ENCODE measurements around the gene KCTD8.
"Not testable (repeated sequence)": the region's sequence is repeated elsewhere in the genome, so short reads cannot be mapped to it uniquely, and the experiment has no call there.

The KCTD8 gene

DNA sequence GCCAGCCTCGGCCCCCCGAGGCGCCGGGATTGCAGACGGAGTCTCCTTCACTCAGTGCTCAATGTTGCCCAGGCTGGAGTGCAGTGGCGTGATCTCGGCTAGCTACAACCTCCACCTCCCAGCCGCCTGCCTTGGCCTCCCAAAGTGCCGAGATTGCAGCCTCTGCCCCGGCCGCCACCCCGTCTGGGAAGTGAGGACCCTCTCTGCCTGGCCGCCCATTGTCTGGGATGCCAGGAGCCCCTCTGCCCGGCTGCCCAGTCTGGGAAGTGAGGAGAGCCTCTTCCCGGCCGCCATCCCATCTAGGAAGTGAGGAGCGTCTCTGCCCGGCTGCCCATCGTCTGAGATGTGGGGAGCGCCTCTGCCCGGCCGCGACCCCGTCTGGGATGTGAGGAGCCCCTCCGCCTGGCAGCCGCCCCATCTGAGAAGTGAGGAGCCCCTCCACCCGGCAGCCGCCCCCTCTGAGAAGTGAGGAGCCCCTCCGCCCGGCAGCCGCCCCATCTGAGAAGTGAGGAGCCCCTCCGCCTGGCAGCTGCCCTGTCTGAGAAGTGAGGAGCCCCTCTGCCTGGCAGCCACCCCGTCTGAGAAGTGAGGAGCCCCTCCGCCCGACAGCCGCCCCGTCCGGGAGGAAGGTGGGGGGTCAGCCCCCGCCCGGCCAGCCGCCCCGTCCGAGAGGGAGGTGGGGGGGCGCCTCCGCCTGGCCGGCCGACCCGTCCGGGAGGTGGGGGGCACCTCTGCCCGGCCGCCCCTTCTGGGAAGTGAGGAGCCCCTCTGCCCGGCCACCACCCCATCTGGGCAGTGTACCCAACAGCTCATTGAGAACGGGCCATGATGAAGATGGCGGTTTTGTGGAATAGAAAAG, 266.9 kb downstream of the KCTD8 start:
- not testable (repeated sequence) for H3K23ac ChIP-seq (ENCODE audit: low read depth, low read length, poor library complexity); H2BK15ac ChIP-seq (ENCODE audit: low read length)

DNA sequence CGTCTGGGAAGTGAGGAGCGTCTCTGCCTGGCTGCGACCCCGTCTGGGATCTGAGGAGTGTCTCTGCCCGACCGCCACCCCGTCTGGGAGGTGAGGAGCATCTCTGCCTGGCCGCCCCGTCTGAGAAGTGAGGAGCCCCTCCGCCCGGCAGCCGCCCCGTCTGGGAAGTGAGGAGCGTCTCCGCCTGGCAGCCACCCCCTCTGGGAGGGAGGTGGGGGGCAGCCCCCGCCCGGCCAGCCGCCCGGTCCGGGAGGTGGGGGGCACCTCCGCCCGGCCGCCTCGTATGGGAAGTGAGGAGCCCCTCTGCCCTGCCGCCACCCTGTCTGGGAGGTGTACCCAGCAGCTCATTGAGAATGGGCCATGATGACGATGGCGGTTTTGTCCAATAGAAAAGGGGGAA, 280.8 kb downstream of the KCTD8 start:
- not testable (repeated sequence) for H4K8ac ChIP-seq (ENCODE audit: low read depth, low read length); H3K36me3 ChIP-seq (replicated peaks in 1 of 2; ENCODE audit: control insufficient read depth in 2 of 2, insufficient read depth in 2 of 2, low read length in 2 of 2); H2BK15ac ChIP-seq (ENCODE audit: low read length); H3K18ac ChIP-seq (ENCODE audit: low read length); H3K9me3 ChIP-seq (replicated peaks in 1 of 2; ENCODE audit: control insufficient read depth in 2 of 2, insufficient read depth in 1 of 2, low read depth in 1 of 2, low read length in 2 of 2); H2AK5ac ChIP-seq (ENCODE audit: low read depth, low read length); H3K4me1 ChIP-seq (ENCODE audit: control insufficient read depth in 2 of 2, insufficient read depth in 1 of 2, low read depth in 1 of 2, low read length in 2 of 2); H4K91ac ChIP-seq (ENCODE audit: low read depth, low read length, poor library complexity); H3K9ac ChIP-seq (ENCODE audit: low read depth, low read length, poor library complexity); H3K27me3 ChIP-seq (ENCODE audit: control insufficient read depth in 3 of 3, insufficient read depth in 3 of 3, low read depth in 1 of 3, low read length in 3 of 3); H2BK120ac ChIP-seq (ENCODE audit: low read depth, low read length); H2AFZ ChIP-seq (ENCODE audit: low read length); H2BK5ac ChIP-seq (ENCODE audit: low read length); H3K23ac ChIP-seq (ENCODE audit: low read depth, low read length, poor library complexity); H3K4me3 ChIP-seq (ENCODE audit: low read length in 2 of 2); H3K4ac ChIP-seq (ENCODE audit: low read length); H2BK12ac ChIP-seq (ENCODE audit: low read length); DNase-seq (ENCODE audit: low spot score); H3K4me2 ChIP-seq (ENCODE audit: insufficient read depth, low read length, poor library complexity, severe bottlenecking); H3K79me1 ChIP-seq (ENCODE audit: low read depth, low read length); H3K27ac ChIP-seq (replicated peaks; ENCODE audit: low read length); H3K14ac ChIP-seq (ENCODE audit: low read length)
- WGBS, 2 donors (ENCODE audit: extremely low coverage in 2 of 2, insufficient read length in 2 of 2, insufficient replicate concordance in 1 of 2) = no CpG with 5 or more reads among the region's 27 CpGs

More for the DNA sequence above, 266.9 kb downstream of the KCTD8 start:
- H3K14ac ChIP-seq (ENCODE audit: low read length); H4K91ac ChIP-seq (ENCODE audit: low read depth, low read length, poor library complexity); H3K4me2 ChIP-seq (ENCODE audit: insufficient read depth, low read length, poor library complexity, severe bottlenecking); H3K4me3 ChIP-seq (ENCODE audit: low read length in 2 of 2); H2BK12ac ChIP-seq (ENCODE audit: low read length); H3K27me3 ChIP-seq (ENCODE audit: control insufficient read depth in 3 of 3, insufficient read depth in 3 of 3, low read depth in 1 of 3, low read length in 3 of 3); H2BK5ac ChIP-seq (ENCODE audit: low read length); H3K9me3 ChIP-seq (replicated peaks in 1 of 2; ENCODE audit: control insufficient read depth in 2 of 2, insufficient read depth in 1 of 2, low read depth in 1 of 2, low read length in 2 of 2); H3K4me1 ChIP-seq (ENCODE audit: control insufficient read depth in 2 of 2, insufficient read depth in 1 of 2, low read depth in 1 of 2, low read length in 2 of 2); H2AK5ac ChIP-seq (ENCODE audit: low read depth, low read length); H3K27ac ChIP-seq (replicated peaks; ENCODE audit: low read length); H3K79me1 ChIP-seq (ENCODE audit: low read depth, low read length); H3K9ac ChIP-seq (ENCODE audit: low read depth, low read length, poor library complexity); H4K8ac ChIP-seq (ENCODE audit: low read depth, low read length); H2AFZ ChIP-seq (ENCODE audit: low read length); H3K4ac ChIP-seq (ENCODE audit: low read length); H3K18ac ChIP-seq (ENCODE audit: low read length); DNase-seq (ENCODE audit: low spot score); H3K36me3 ChIP-seq (replicated peaks in 1 of 2; ENCODE audit: control insufficient read depth in 2 of 2, insufficient read depth in 2 of 2, low read length in 2 of 2); H2BK120ac ChIP-seq (ENCODE audit: low read depth, low read length): not testable (repeated sequence)
- WGBS, 2 donors (ENCODE audit: extremely low coverage in 2 of 2, insufficient read length in 2 of 2, insufficient replicate concordance in 1 of 2) = no CpG with 5 or more reads among the region's 54 CpGs

DNA sequence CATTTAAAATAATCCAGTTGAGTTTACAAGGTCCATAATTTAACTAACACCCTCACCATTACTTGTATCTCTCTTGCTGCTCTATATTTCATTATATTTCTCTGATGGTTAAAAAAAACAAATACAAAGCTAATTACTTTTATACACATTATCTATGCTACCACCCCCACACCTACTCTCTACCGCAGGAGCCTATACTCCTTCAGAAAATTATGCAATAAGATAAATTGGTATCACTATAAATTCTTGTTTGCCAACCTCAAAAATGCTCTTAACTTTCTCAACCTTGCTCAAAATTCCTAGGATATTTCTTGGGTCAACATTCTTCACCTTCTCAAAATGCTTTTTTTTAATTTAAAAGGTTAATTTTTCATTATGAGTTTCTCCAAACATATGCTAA, 282.7 kb downstream of the KCTD8 start:
- no peak overlapping the region for H3K14ac ChIP-seq (ENCODE audit: low read length)
- no peak overlapping the region for H2AFZ ChIP-seq (ENCODE audit: low read length)
- no peak overlapping the region for H3K18ac ChIP-seq (ENCODE audit: low read length)
- H3K27me3 ChIP-seq (ENCODE audit: control insufficient read depth in 3 of 3, insufficient read depth in 3 of 3, low read depth in 1 of 3, low read length in 3 of 3) = no peaks in the 10 kb centered on the region
- no peak overlapping the region for H2AK5ac ChIP-seq (ENCODE audit: low read depth, low read length)
- DNase-seq (ENCODE audit: low spot score) = no peak
- H2BK5ac ChIP-seq (ENCODE audit: low read length) = no peak overlapping the region
- no peak overlapping the region for H3K4ac ChIP-seq (ENCODE audit: low read length)
- H4K8ac ChIP-seq (ENCODE audit: low read depth, low read length) = no peak overlapping the region
- no peak overlapping the region for H4K91ac ChIP-seq (ENCODE audit: low read depth, low read length, poor library complexity)
- H3K23ac ChIP-seq (ENCODE audit: low read depth, low read length, poor library complexity) = no peak overlapping the region
- no peak overlapping the region for H2BK120ac ChIP-seq (ENCODE audit: low read depth, low read length)
- no peak overlapping the region for H3K4me3 ChIP-seq (ENCODE audit: low read length in 2 of 2)
- peaks cover 0 to 2% of the 10 kb centered on the region in 2 donors for H3K9me3 ChIP-seq (replicated peaks in 1 of 2; ENCODE audit: control insufficient read depth in 2 of 2, insufficient read depth in 1 of 2, low read depth in 1 of 2, low read length in 2 of 2)
- no peak overlapping the region for H3K27ac ChIP-seq (replicated peaks; ENCODE audit: low read length)
- H3K9ac ChIP-seq (ENCODE audit: low read depth, low read length, poor library complexity) = no peak overlapping the region
- H3K4me1 ChIP-seq (ENCODE audit: control insufficient read depth in 2 of 2, insufficient read depth in 1 of 2, low read depth in 1 of 2, low read length in 2 of 2) = no peaks in the 10 kb centered on the region
- no peak overlapping the region for H2BK12ac ChIP-seq (ENCODE audit: low read length)
- WGBS, 2 donors (ENCODE audit: extremely low coverage in 2 of 2, insufficient read length in 2 of 2, insufficient replicate concordance in 1 of 2) = no CpG with 5 or more reads among the region's 1 CpG
- no peaks in the 10 kb centered on the region for H3K79me1 ChIP-seq (ENCODE audit: low read depth, low read length)
- H3K4me2 ChIP-seq (ENCODE audit: insufficient read depth, low read length, poor library complexity, severe bottlenecking) = no peak overlapping the region
- H3K36me3 ChIP-seq (replicated peaks in 1 of 2; ENCODE audit: control insufficient read depth in 2 of 2, insufficient read depth in 2 of 2, low read length in 2 of 2) = no peaks in the 10 kb centered on the region
- no peak overlapping the region for H2BK15ac ChIP-seq (ENCODE audit: low read length)

DNA sequence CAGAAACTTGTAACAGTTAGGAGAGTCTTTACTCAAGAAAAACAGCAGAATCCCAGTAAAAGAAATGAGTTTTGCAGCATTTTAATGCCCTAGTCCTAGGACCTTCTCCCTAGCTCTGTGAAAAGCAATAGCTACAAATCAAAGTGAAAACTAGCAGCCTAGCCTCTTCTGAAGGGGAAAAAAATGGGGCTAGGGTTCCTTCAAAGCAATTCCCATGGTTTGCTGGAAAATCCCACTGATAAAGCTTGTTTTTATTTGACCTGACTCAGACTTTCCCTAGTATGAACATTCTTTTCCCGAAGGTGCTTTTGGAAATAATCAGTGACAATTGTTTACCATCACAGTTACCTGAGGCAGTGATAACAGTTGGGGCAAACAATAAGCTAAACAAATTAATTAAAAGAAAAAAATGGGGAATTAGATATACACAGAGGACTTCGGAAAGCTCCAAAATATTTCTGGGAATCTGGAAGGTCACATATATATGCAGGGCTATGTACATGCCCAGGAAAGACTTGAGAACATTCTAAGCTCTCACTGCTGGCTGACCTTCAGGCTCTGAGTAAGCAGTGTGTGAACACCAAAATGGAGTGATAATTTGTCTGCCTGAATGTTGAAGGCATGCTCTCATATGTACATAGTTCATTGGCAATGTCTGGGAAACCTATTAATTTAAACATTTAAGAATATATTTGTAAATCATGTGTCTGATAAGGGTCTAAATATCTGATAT, 285.9 kb downstream of the KCTD8 start:
- H3K4me2 ChIP-seq (ENCODE audit: insufficient read depth, low read length, poor library complexity, severe bottlenecking) = no peak overlapping the region
- H3K9ac ChIP-seq (ENCODE audit: low read depth, low read length, poor library complexity) = no peak overlapping the region
- no peak overlapping the region for H2AK5ac ChIP-seq (ENCODE audit: low read depth, low read length)
- no peaks in the 10 kb centered on the region for H3K79me1 ChIP-seq (ENCODE audit: low read depth, low read length)
- no peak overlapping the region for H2BK12ac ChIP-seq (ENCODE audit: low read length)
- H2BK5ac ChIP-seq (ENCODE audit: low read length) = no peak overlapping the region
- H2BK15ac ChIP-seq (ENCODE audit: low read length) = no peak overlapping the region
- H3K18ac ChIP-seq (ENCODE audit: low read length) = no peak overlapping the region
- WGBS, 2 donors (ENCODE audit: extremely low coverage in 2 of 2, insufficient read length in 2 of 2, insufficient replicate concordance in 1 of 2) = no CpG with 5 or more reads among the region's 2 CpGs
- H3K4me3 ChIP-seq (ENCODE audit: low read length in 2 of 2) = no peak overlapping the region
- no peaks in the 10 kb centered on the region for H3K27me3 ChIP-seq (ENCODE audit: control insufficient read depth in 3 of 3, insufficient read depth in 3 of 3, low read depth in 1 of 3, low read length in 3 of 3)
- H3K36me3 ChIP-seq (replicated peaks in 1 of 2; ENCODE audit: control insufficient read depth in 2 of 2, insufficient read depth in 2 of 2, low read length in 2 of 2) = no peaks in the 10 kb centered on the region
- no peak overlapping the region for H3K23ac ChIP-seq (ENCODE audit: low read depth, low read length, poor library complexity)
- no peak overlapping the region for H4K91ac ChIP-seq (ENCODE audit: low read depth, low read length, poor library complexity)
- no peak overlapping the region for H3K4ac ChIP-seq (ENCODE audit: low read length)
- no peak overlapping the region for H3K14ac ChIP-seq (ENCODE audit: low read length)
- H3K27ac ChIP-seq (replicated peaks; ENCODE audit: low read length) = no peak overlapping the region
- DNase-seq (ENCODE audit: low spot score) = no peak
- H2AFZ ChIP-seq (ENCODE audit: low read length) = no peak overlapping the region
- no peaks in the 10 kb centered on the region for H3K4me1 ChIP-seq (ENCODE audit: control insufficient read depth in 2 of 2, insufficient read depth in 1 of 2, low read depth in 1 of 2, low read length in 2 of 2)
- no peak overlapping the region for H2BK120ac ChIP-seq (ENCODE audit: low read depth, low read length)
- peaks cover 0 to 2% of the 10 kb centered on the region in 2 donors for H3K9me3 ChIP-seq (replicated peaks in 1 of 2; ENCODE audit: control insufficient read depth in 2 of 2, insufficient read depth in 1 of 2, low read depth in 1 of 2, low read length in 2 of 2)
- no peak overlapping the region for H4K8ac ChIP-seq (ENCODE audit: low read depth, low read length)

Data from neuronal stem cell (in vitro differentiated cells).